HG03108 (cell line): ENCODE results near the gene CCL3.

ENCODE experiments used
- ATAC-seq: cut with Tn5 transposase; IDR thresholded peaks from one replicate; pipeline ENCODE4 v1.9.1; 2021; ENCODE audit warnings: moderate library complexity; ENCODE audit not compliant: unreplicated experiment

Gene CCL3

DNA sequence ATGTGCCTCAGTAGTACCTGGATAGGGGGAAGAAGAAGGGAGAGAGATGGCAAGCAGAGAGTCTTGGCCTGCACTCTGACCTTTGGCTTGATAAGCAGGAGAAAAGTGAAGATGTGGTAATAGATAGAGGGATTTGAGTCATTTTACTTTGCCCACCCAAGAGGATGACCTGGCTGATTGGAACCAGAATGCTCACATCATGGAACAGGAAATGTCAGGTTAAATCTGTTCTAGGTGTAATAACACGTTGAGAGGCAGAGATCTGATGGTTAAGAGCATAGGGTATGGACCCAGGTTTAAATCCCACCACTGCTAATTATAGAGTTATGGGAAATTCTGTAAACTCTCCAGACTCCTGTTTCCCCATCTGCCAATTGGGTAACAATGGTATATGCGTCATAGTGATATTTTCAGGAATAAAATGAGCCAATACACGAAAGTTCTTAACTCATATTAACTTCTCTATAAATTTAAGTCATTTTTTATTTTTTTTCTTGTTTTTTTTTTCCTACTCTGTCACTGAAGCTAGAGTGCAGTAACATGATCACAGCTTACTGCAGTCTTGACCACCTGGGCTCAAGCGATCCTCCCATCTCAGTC is 33.9 kb downstream of the CCL3 start:
- ATAC-seq: no peak

DNA sequence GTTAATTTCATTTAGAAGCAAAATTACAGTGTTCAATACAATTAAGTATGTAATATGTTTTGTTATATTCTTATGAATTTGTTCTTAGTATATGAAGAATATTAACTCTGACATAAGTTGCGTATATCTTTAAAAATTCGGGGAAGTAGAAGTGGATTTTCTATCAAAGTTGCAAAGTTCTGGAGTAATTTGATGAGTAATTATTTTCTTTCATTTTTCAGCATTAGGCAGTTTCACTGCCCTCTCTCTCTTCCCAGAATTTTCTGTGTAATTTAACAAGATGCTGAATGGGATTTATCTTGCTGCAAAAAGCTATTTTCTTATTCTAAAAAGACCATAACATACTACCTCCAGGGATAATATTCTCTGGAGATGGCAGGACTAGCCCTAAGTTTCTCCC is 34.8 kb downstream of the CCL3 start:
- ATAC-seq: no peak

GRCh38 chr17:36049643-36050042 is 40.3 kb downstream of the CCL3 start:
- no peak for ATAC-seq

- ATAC-seq: no peak
Observed at GRCh38 chr17:36048066-36048465, 41.9 kb downstream of the CCL3 start.
